ENCODE data around the gene FAM168A.

The FAM168A gene

GRCh38 chr11:73355109-73355508, 242.8 kb downstream of the FAM168A start:
- no peak for TF ChIP-seq CTCF (conservative IDR thresholded peaks at IDR 0.05; ENCODE audit: low read depth, low read length)
- DNase-seq (ENCODE audit: low read depth), result no peak
- no peak overlapping the region for H3K4me3 ChIP-seq (ENCODE audit: low read depth, low read length)

GRCh38 chr11:73353422-73353821, 244.5 kb downstream of the FAM168A start:
- no peak for DNase-seq (ENCODE audit: low read depth)

GRCh38 chr11:73350908-73351636, 246.8 kb downstream of the FAM168A start:
- peak; percentile 87 for DNase-seq (ENCODE audit: low read depth)
- TF ChIP-seq CTCF (conservative IDR thresholded peaks at IDR 0.05; ENCODE audit: low read depth, low read length), result peak; percentile 99
- no peak overlapping the region for H3K4me3 ChIP-seq (ENCODE audit: low read depth, low read length)

More at GRCh38 chr11:73353422-73353821, 244.5 kb downstream of the FAM168A start:
- no peak overlapping the region for H3K4me3 ChIP-seq (ENCODE audit: low read depth, low read length)
- no peak for TF ChIP-seq CTCF (conservative IDR thresholded peaks at IDR 0.05; ENCODE audit: low read depth, low read length)
